Uterine smooth muscle cell (primary cell): ENCODE data around the gene ACTR1B. TPM values are rescaled to one million over a fixed set of nuclear protein-coding genes. Genes with fewer than 3 reads are reported as not detected.

ENCODE experiments used
- total RNA-seq: library from RNA; depleted of rRNA; stranded (reverse); fragments of >200 nt; gene quantifications from 2 replicates; pipeline ENCODE4 v1.2.3, GENCODE V29; 2014

Gene ACTR1B
- total RNA-seq, result 84.1 and 93.2 TPM in 2 replicates

DNA sequence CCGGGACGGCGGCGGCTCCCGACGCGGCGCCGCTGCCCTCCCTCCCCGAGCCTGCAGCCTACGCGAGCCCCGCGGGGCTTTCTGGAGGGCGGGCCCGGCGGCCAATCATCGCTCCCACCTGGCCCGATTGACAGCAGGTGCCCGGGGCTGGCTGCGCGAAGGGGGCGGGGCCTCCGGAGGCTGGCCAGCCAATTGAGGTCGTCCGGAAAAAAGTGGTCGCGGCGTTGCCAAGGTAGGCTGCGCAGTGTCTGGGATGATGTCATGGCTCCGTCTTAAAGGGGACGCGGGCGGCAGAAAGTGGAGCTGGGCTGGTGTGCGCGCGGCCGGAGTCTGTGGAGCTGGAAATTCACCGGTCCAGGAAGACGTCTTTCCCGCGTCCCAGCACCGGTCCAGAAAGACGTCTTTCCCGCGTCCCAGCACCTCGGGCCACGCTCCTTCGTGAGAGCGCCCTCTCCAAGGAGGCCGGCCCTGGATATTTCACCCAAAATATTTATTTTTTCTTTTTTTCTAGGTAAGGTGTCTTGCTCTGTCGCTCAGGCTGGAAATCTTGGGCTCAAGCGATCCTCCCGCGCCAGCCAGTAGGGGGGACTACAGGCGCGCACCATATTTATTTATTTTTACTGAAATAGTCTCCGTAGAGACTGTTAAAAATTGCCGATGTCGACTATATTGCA lies at the start of gene ACTR1B:
Gene ACTR1B, minus strand, starts transcription at position 83 of the 674 bp plus-strand sequence. CDS start 154 bp downstream, outside the sequence.

DNA sequence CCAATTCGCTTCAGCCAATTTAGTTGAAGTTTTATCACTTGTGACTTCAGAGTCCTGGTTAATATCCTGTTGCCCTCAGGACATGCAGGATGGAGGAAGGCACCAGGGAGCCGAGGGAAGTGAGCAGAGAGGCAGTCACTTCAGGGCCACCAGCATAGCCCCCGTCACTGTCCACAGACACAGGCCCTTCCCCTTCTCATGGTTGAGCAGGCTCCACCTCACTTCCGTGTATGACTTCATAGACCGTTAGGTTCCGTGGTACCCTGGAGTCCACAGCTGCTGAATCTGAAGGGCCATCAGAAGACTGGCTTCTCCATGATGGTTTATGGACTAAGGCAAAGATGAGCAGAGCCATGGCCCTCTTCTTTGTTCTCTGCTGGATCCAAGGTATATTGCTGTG lies 5.6 kb upstream of the ACTR1B start, which contains the start of gene C2orf92:
Gene C2orf92, plus strand, starts transcription at position 266 of the 400 bp plus-strand sequence. Its CDS starts 76 bp downstream, at position 342.

DNA sequence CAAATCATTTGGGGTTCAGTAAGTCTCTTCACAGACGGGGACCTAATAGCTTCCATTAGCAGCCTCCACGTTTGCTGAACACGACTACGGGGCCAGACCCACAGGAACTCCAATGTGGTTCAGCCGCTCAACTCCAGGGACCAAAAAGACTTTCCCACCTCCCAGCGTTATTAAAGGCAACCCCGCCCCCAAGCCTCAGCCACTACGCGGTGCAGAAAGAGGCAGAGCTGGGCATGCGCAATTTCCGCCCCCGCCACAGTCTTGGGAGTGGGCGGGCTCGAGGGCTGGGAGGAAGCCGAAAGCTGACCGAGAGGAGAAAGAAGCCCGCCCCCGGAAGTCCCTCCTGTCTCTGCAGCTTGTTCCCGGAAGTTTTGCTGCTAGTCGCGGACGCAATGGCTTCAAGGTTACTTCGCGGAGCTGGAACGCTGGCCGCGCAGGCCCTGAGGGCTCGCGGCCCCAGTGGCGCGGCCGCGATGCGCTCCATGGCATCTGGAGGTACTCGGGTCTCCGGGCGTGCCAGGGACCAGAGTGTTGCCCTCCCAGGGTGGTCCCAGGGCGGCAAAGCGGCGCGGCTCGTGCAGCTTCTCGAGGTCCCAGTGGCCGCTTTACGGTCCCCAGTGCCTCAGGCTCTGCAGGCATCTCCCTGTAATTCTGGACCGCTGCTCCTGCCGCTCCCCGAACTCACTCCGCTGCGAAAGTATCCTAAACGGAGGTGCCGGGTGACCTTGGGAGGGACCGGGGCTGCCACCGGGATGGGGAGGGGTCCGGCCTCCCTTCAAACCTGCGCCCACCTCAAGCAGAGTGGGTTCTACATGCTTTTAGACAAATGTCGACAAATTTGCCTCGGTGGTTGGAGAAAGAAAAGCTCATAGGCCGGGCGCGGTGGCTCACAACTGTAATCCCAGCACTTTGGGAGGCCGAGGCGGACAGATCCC lies 17.9 kb downstream of the ACTR1B start, which contains the start of gene COX5B:
Gene COX5B, plus strand, starts transcription at position 368 of the 935 bp plus-strand sequence. Its CDS starts 25 bp downstream, at position 393.

Other genes starting within 250 kb of the ACTR1B start
- 32.5 and 45.6 TPM in 2 replicates for gene ANKRD36B, start 74.2 kb downstream of the ACTR1B start, total RNA-seq
- 191 and 262 TPM in 2 replicates for gene COX5B, start 18.0 kb downstream of the ACTR1B start, total RNA-seq
- 2.0 and 2.5 TPM in 2 replicates for gene C2orf92, start 5.7 kb upstream of the ACTR1B start, total RNA-seq
- 0.12 TPM in 1 of 2 replicates, not detected in the other for gene ZAP70, start 49.5 kb upstream of the ACTR1B start, total RNA-seq